Measurements from ENCODE around the gene ACKR3.

Gene ACKR3

GRCh38 chr2:236570081-236570868 lies 650 bp downstream of the ACKR3 start:
- DNase-seq = no peak

GRCh38 chr2:236571145-236571544 lies 1.5 kb downstream of the ACKR3 start:
- DNase-seq = no peak

DNA sequence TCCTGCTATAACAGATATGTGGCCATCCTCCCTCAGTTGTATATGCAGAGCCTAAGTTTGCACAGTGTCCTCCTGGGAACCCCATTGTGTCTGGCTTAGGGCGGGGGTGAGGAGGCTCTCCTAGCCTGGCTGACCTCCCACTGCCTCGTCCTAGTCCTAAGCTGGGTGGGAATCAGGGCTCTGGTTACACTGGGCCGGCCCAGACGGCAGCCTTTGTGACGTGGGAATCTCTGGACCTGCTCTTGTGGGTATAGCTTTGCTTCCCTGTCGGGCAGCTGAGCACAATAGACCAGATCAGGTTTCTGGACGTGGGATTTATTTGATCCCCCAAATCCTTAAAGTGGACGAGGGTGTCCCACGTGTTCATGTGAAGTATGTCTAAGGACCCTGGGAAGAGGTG lies 2.9 kb downstream of the ACKR3 start:
- DNase-seq = no peak

GRCh38 chr2:236573066-236573929 lies 3.7 kb downstream of the ACKR3 start:
- DNase-seq = no peak

- no peak for DNase-seq
These were observed 4.4 kb downstream of the ACKR3 start for GRCh38 chr2:236574000-236574399.

GRCh38 chr2:236574424-236575145 lies 5.0 kb downstream of the ACKR3 start:
- no peak for DNase-seq

DNA sequence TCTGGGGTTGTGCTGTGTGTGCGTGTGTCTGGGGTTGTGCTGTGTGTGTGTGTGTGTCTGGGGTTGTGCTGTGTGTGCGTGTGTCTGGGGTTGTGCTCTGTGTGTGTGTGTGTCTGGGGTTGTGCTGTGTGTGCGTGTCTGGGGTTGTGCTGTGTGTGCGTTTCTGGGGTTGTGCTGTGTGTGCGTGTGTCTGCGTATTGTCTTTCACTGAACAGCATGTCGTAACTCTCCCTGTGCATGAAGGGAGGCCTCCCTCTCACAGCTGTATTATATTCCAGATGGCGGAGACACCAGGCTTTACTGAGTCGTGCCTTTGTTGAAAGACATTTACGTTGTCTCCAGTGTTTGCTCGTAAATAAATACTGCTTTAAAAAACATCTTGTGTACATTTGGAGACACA lies 5.9 kb downstream of the ACKR3 start:
- no peak for DNase-seq

DNA sequence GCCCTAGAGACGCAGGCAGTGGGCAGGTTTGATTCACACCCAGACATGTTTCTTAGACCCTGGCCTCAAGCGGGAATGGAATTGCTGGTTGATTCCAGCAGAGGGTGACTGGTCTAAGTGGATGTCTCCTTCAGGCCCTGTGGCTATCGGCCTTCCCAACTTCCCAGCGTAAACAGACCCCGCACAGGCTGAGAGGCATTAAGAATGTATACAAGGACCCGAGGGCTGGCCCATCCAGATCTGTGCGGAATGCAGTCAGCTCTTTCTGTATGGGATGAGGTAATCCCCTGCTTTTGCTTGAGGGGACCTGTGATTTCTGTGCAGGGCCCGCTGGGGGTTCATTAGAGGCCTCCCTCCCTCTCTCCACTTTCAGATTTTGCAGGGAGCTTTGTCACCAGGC lies 6.5 kb downstream of the ACKR3 start:
- no peak for DNase-seq

- DNase-seq = no peak
These were observed 7.3 kb downstream of the ACKR3 start for GRCh38 chr2:236576953-236577352.

- DNase-seq = peak; percentile 24
These were observed 8.1 kb downstream of the ACKR3 start for GRCh38 chr2:236577481-236578410.

GRCh38 chr2:236578411-236578846 lies 8.8 kb downstream of the ACKR3 start:
- DNase-seq = no peak

- no peak for DNase-seq
These were observed 9.6 kb downstream of the ACKR3 start for GRCh38 chr2:236579048-236579745.

GRCh38 chr2:236579746-236580315 lies 10.2 kb downstream of the ACKR3 start:
- peak; percentile 54 for DNase-seq

- DNase-seq = no peak
These were observed 11.2 kb downstream of the ACKR3 start for GRCh38 chr2:236580746-236581355.

GRCh38 chr2:236581546-236581945 lies 11.9 kb downstream of the ACKR3 start:
- no peak for DNase-seq

GRCh38 chr2:236582968-236583367 lies 13.3 kb downstream of the ACKR3 start:
- no peak for DNase-seq

DNA sequence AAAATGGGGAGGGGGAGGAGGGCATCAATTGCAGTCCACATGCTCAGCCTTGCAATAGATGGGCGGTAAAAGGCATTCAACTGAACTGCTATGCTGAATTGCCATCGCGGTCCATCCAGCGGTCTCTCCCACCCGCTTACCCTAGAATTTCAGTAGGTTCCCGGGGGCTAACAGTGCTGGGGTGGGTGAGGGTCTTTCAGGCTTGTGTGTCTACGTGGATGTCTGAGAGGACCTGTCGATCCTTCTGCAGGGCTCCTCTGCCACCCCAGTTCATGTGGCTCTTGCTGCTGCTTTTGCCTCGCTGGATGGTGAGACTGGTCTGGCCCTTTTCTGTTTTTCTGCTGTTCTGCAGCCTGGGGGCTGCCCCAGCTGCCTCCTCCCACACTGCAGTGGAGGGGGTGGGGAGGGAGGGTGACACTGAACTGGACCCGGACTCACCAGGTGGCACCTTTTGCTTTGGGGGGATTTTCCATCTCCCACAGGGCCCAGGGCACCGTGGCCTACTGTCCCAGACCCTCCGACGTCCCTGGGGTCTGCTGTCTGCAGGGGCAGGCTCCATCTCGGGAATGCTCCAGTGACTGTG lies 14.1 kb downstream of the ACKR3 start:
- no peak for DNase-seq

DNA sequence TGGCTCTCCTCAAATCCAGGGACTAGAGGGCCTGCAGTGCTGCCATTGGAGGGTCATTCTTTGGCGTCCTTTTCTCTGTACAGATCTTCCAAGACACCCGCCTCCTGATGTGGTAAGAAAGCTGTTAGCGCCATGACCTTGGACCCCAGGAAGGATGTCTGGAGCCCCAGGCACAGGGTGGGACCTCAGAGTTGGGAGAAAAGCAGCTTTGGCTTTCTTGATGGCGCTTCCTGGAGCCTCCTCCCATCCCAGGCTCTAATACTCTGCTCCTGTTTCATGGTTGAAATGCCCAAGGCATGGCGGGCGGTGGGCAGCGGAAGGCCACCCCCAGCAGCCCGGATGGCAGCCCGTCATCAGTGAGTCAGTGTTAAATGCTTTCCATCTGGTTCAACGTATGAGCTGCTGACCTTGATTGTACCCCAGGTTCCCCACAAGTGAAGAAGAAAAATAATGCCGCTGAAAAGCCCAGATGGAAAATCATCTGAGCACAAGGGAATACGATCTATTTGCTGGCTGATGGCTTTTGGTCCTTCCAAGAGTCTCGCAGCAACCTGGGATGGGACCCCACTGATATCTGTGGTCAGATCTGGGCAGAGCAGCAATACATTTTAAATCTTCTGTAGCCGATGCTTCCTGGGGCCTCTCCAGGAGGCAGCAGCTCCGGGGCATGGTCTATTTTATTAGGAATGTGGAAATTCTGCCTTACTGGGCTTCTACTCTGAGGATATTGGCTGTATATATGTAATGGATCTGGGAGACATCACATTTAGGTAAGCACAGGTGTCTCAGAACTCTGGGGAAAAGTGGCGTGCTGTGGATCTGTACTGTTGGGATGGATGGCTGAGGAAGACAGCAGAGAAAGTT lies 15.1 kb downstream of the ACKR3 start:
- no peak for DNase-seq

DNA sequence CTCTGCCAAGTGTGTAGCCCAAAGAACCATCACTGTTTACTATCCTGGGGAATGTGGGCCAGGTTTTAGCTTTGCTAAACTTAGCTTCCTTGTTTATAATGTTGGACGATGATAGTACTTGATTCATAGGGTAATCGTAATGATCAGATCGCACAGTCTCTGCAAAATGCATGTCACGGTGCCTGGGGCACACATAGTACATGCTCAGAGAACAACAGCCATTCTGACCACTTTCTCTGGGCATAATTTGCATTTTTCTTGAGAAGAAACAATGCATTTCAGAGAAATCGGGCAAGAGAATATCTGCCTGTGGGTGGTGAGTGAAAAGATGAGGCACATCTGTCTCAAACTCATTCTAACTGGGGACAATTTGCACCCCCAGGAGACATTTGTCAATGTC lies 16.3 kb downstream of the ACKR3 start:
- DNase-seq = no peak

All from midbrain (tissue), 1 donor.